SIG-M5 (cell line): ENCODE data around the gene CLCN6.

Experiments used
- DNase-seq: peaks from one replicate; lab custom pipeline; 2025; lab: John Stamatoyannopoulos, UW

CLCN6 gene

DNA sequence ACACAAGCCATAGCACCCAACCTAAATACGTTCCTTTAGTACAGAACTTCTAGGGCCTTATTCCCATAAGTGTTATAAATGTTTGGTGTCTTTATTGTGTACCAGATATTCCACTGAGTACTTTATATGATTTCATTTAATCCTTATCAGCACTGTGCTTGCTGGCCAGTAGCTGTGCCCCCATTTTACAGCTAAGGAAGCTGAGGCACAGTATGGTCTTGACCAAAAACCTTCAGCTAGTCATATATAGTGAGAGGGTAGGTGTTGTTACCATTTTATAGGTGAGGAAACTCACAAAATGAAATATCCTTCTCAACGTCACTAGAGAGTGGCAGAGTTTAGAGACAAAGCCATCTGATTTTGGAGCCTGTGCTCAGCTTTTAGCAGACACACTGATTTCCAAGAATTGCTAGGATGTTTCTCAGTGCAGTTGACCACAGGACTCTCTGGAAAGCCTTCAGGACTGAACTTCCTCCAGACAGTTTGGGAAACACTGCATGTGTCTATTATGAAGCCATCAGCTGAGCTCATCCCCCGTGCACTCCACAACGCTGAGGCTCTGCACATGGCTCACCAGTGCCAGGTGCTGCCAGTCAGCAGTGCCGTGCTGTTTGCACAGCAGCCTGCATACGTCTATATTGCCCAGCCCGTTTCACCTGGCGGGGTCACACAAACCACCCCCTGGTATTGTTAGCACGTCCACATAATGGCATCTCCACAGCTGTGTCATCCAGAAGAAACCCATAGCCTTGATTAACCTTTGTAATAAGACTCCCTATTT, 26.1 kb downstream of the CLCN6 start:
- no peak for DNase-seq

DNA sequence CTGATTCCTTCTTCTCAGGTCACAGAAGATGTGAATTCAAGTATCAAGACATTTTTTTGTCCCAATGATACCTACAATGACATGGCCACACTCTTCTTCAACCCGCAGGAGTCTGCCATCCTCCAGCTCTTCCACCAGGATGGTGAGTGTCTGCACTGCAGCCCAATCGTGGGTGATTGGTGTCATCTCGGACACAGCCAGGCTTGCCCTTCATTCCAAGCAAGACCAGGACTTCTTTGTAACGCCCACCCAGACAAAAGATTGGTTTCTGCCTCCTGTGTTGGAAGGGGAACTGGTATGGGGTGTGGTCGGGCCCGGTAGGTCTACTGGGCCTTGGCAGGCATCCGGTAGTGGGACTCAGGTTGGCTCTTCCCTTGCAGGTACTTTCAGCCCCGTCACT, 27.5 kb downstream of the CLCN6 start:
- no peak for DNase-seq

- DNase-seq, result no peak
Observed at GRCh38 chr1:11833900-11834299, 27.9 kb downstream of the CLCN6 start.

DNA sequence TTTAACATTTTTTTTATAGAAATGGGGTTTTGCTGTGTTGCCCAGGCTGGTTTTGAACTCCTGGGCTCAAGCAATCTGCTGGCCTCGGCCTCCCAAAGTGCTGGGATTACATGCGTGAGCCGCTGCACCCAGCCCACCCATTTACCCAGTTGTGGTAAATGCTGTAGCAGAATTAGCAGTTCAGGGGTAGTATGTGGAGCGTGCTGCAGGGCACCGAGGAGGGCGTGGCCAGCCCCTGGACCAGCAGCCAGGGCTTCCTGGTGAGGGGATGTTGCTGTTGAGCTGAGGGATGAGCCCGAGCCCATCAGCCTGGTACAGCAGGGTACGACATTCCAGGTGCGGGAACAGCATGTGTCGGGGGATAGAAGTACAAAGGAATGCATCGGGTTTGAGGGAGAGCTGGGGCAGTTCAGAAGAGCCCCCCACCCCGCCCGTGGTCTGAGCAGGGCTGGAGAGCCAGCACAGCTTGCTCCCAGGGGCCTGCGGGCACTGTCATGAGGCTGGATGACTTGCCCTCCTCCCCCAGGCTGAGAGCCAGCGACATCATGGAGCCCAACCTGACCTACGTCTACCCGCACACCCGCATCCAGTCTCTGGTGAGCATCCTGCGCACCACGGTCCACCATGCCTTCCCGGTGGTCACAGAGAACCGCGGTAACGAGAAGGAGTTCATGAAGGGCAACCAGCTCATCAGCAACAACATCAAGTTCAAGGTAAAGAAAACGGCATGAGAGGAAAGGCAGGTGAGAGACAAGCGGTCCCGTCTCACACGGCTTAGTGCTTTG, 29.6 kb downstream of the CLCN6 start:
- DNase-seq, result no peak

DNA sequence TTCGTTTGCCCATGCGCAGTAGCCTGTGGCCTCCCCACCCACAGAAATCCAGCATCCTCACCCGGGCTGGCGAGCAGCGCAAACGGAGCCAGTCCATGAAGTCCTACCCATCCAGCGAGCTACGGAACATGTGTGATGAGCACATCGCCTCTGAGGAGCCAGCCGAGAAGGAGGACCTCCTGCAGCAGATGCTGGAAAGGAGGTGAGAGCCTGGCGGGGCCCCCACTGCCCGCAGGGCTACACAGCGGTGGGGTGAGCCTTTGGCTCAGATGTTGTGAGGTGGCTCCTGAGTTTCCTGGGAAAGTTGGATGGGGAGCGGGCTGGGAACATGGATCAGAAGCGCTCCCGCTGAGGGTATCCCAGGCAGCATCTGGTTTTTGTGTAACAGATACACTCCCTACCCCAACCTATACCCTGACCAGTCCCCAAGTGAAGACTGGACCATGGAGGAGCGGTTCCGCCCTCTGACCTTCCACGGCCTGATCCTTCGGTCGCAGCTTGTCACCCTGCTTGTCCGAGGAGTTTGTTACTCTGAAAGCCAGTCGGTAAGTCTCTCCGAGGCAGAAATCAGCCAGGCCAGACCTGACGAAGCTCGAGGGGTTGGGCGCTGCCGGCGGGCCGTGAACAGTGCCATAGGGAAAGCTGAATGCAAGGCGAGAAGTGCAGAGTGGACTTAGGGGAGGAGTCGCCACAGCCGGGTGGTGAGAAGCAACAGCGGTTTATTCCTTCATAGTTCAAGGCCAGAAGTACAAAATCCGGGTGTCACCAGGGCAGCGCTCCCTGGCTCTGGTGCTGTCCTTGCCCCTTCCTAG, 31.2 kb downstream of the CLCN6 start:
- no peak for DNase-seq

GRCh38 chr1:11837767-11838348, 31.9 kb downstream of the CLCN6 start:
- no peak for DNase-seq

DNA sequence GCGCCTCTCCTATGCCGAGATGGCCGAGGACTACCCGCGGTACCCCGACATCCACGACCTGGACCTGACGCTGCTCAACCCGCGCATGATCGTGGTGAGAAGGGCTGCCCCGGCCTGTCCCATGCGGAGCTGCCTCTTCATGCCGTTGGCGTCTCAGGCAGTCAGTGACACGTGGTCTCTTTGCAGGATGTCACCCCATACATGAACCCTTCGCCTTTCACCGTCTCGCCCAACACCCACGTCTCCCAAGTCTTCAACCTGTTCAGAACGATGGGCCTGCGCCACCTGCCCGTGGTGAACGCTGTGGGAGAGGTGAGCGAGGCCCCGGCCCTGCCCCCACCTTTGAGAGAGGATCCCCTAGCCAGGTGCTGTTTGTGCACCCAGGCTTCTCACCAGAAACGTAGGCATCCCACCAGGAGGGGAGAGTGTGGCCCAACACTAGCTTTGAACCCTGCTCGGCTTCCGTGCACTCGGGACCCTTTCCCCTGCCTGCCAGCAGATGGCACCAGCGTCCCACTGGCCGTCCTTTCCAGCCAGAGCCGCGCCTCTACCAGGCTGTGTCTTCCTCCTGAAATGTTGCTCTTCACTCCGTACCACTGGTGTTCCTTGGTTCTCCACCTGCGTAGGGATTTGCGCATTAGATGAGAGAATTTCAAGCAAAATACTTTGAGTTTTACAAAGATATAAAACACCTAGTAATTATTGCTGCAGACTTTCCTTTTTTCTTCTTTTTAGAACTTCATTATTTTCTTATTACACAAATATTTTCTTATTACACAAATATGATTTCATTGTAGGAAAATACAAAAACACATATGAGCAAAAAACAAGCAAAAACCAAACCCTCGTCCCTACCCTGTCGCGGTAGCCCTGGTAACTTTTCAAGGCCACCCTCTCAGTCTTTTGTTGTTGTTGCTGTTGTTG, 32.6 kb downstream of the CLCN6 start:
- no peak for DNase-seq

DNA sequence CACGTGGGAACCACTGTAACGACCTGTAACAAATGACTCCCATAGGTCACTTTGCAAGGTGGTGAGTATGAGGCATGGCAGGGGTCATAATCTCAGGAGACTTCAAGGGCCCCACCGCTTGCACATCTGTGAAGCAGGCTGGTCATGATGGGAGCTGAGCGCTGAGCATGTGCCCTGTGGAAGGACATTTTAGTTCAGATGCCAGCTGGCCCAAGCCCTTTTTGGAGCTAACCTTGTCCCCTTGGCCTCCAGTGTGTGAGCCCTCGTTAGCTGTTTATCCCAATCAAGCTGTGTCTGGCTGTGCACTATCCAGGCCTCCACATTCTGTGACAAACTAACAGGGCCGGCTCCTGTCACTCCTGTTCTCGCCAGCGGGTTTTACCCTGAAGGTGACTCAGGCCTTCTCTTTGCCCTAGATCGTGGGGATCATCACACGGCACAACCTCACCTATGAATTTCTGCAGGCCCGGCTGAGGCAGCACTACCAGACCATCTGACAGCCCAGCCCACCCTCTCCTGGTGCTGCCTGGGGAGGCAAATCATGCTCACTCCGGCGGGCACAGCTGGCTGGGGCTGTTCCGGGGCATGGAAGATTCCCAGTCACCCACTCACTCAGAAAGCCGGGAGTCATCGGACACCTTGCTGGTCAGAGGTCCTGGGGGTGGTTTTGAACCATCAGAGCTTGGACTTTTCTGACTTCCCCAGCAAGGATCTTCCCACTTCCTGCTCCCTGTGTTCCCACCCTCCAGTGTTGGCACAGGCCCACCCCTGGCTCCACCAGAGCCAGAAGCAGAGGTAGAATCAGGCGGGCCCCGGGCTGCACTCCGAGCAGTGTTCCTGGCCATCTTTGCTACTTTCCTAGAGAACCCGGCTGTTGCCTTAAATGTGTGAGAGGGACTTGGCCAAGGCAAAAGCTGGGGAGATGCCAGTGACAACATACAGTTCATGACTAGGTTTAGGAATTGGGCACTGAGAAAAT, 34.0 kb downstream of the CLCN6 start:
- no peak for DNase-seq

DNA sequence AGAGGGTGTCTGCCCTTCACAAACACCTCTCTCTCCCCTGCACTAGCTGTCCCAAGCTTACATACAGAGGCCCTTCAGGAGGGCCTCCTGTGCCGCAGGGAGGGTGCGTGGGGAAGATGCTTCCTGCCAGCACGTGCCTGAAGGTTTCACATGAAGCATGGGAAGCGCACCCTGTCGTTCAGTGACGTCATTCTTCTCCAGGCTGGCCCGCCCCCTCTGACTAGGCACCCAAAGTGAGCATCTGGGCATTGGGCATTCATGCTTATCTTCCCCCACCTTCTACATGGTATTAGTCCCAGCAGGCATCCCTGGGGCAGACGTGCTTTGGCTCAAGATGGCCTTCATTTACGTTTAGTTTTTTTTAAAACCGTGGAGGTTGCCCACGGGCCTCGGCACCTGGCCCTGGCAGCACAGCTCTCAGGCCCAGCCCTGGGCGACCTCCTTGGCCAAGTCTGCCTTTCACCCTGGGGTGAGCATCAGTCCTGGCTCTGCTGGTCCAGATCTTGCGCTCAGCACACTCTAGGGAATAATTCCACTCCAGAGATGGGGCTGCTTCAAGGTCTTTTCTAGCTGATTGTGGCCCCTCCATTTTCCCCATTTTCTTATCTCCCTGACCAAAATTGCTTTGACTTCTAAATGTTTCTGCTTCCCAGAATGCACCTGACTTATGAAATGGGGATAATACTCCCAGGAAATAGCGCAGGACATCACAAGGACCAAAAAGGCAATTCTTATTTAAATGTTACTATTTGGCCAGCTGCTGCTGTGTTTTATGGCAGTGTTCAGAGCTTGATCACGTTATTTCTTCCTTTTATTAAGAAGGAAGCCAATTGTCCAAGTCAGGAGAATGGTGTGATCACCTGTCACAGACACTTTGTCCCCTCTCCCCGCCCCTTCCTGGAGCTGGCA, 35.5 kb downstream of the CLCN6 start:
- no peak for DNase-seq

GRCh38 chr1:11842154-11843041, 36.4 kb downstream of the CLCN6 start:
- no peak for DNase-seq

- no peak for DNase-seq
Observed at GRCh38 chr1:11845641-11846335, 39.8 kb downstream of the CLCN6 start.

- DNase-seq, result no peak
Observed at GRCh38 chr1:11847667-11848372, 41.8 kb downstream of the CLCN6 start, which contains the start of gene NPPA. NPPA (minus strand) TSS chr1:11847783; CDS start chr1:11847684, 99 bp downstream.

GRCh38 chr1:11848373-11848700, 42.3 kb downstream of the CLCN6 start:
- no peak for DNase-seq

GRCh38 chr1:11850156-11850555, 44.2 kb downstream of the CLCN6 start:
- no peak for DNase-seq

GRCh38 chr1:11851180-11851579, 45.2 kb downstream of the CLCN6 start:
- DNase-seq, result peak; percentile 62

DNA sequence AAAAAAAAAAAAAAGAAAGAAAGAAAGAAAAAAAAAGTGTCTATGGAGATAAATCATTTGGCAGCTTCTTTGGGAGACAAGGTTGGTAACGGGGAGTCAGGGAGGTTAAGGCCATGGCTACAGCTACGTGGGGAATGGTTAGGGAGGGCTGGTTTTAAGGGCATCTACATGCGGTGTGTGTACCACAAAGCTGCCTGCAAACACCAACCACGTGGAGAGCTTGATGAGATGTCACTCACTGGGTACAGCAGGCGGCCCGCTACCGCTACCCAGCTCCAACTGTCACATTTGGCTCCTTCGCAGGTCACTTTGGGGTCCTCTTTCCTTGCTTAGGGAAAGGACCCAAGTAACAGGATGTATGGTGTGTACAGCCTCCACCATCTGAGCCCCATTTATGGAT, 48.5 kb downstream of the CLCN6 start:
- DNase-seq, result no peak

GRCh38 chr1:11855430-11855829, 49.4 kb downstream of the CLCN6 start:
- no peak for DNase-seq
